Measurements from ENCODE around the gene RBP2. TPM values are rescaled to one million over a fixed set of nuclear protein-coding genes. Genes with fewer than 3 reads are reported as not detected.
"Not testable (repeated sequence)": the region's sequence is repeated elsewhere in the genome, so short reads cannot be mapped to it uniquely, and the experiment has no call there.

Gene RBP2
- total RNA-seq, 3 donors from 2014 or later: not detected

DNA sequence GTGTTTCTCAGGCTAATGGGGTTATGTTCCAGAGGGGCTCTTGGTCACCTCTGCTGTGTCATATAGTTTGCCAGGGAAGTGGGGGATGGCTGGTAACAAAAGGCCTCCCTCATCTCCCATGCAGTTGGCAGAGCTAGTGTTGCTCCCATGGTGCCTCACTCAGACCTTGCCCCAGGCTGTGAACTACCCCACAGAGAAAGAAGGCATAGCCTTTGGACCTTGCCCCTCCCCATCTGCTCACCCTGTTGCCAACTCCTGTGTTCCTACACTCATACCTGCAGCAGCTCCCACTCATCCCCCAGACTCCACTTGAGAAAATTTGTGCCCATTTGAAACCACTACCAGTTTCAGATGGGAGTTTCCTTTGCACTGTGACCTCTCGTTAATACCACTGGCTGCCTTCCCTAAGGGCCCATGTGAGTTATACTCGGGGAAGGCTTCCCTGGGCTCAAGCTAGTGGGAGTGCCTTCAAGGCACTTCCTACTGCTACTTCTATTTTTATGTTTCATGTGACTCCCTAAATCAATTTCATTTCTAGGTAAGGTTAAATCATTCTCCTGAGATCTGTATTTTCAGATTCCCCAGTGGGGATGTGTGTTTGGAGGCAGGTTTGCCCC is 61.6 kb downstream of the RBP2 start:
- Mint-ChIP-seq H3K9me3 (peaks cover 59% of the 10 kb centered on the region), H3K4me3 (no peak overlapping the region), H3K27me3 (ENCODE audit: low read depth) (no peaks in the 10 kb centered on the region), H3K36me3 (ENCODE audit: insufficient read depth) (peaks cover 15% of the 10 kb centered on the region), H3K4me1 (ENCODE audit: low read depth) (no peaks in the 10 kb centered on the region)
- no peak for ATAC-seq
- DNase-seq: no peak

- Mint-ChIP-seq H3K36me3 (ENCODE audit: insufficient read depth) (peaks cover 12% of the 10 kb centered on the region), H3K9me3 (peaks cover 70% of the 10 kb centered on the region)
- DNase-seq; H3K4me1 Mint-ChIP-seq (ENCODE audit: low read depth); H3K4me3 Mint-ChIP-seq; ATAC-seq; H3K27me3 Mint-ChIP-seq (ENCODE audit: low read depth): not testable (repeated sequence)
These were observed 63.4 kb downstream of the RBP2 start for GRCh38 chr3:139412891-139413290.

Other genes starting within 250 kb of the RBP2 start
- gene MRPS22, start 132.5 kb downstream of the RBP2 start, total RNA-seq: 10 to 100 TPM; 59.4 to 77.6 (median 72.2) TPM
- gene COPB2, start 86.9 kb downstream of the RBP2 start, total RNA-seq: 10 to 100 TPM; 83.3 to 89.1 (median 87.2) TPM
- under 1 TPM in 1 of 3 donors, not detected in 2; 0.63 TPM for gene RBP1, start 63.2 kb upstream of the RBP2 start, total RNA-seq
- gene NMNAT3, start 201.5 kb upstream of the RBP2 start, total RNA-seq: 1 to 10 TPM; 2.3 to 2.7 (median 2.3) TPM